Activated CD8-positive, alpha-beta memory T cell treated with anti-CD3 and anti-CD28 coated beads, Interleukin-2, amount 50 U/mL, for 48 hours (primary cell): ENCODE data around the gene ETV3L.
"Not testable (repeated sequence)": the region's sequence is repeated elsewhere in the genome, so short reads cannot be mapped to it uniquely, and the experiment has no call there.

Source experiments
- DNase-seq: peaks from one replicate; pipeline ENCODE4 v3.0.0-alpha.2; 2020

Gene ETV3L

DNA sequence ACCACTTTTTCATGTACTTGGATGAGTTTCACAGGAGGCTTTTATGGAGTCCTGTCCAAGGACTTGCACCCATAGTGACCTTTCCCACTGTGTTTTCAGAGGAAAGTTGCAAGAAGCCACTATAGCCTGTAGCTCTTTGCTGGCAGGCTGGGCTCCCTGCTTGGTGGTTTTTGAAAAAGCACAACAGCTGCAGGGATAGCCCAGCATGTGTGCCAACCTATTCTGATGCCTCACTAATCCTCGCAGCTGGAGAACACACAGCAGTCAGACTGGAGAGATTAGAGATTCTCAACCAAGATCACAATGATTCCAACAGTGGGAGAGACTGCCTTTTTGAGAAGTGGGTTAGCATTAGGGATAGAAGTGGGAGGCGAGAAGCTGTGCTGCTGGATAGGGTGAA lies 30.0 kb downstream of the ETV3L start:
- no peak for DNase-seq

- not testable (repeated sequence) for DNase-seq
Observed at GRCh38 chr1:157059241-157059640, 40.4 kb downstream of the ETV3L start.

GRCh38 chr1:157056269-157056668 lies 43.3 kb downstream of the ETV3L start:
- DNase-seq, result no peak

DNA sequence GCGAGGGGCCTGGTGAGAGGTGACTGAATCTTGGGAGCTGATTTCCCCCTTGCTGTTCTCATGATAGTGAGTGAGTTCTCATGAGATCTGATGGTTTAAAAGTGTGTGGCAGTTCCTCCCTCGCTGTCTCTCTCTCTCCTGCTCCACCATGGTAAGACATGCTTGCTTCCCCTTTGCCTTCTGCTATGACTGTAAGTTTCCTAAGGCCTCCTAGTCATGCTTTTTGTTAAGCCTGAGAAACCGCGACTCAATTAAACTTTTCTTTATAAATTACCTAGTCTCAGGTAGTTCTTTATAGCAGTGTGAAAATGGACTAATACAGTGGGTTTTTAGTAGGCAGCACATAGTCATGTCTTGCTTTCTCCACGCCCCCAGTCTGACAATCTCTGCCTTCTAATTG lies 43.9 kb downstream of the ETV3L start:
- not testable (repeated sequence) for DNase-seq

- DNase-seq, result no peak
Observed at GRCh38 chr1:157050836-157051235, 48.8 kb downstream of the ETV3L start.

DNA sequence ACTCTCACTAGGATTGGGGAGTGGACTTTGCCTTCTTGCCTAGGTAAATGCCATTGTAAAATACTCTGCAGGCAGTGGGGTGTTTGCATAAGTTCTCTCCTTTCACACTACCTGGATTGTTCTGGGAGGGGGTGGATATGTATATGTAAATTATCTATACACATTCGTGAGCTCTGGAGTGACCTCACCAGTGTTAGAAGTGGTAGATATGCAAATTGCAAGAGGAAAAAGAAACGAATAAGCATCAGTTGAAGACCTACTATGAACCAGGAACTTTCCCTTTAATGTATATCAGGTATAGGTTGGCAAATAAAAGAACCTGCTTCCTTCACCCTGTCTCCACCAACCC lies 52.6 kb downstream of the ETV3L start:
- DNase-seq, result no peak

- peak; percentile 61 for DNase-seq
Observed at GRCh38 chr1:157045250-157046218, 54.1 kb downstream of the ETV3L start, which contains the start of gene ARHGEF11. ARHGEF11 (minus strand) TSS chr1:157045742; CDS start chr1:157044330, 1,412 bp downstream.

DNA sequence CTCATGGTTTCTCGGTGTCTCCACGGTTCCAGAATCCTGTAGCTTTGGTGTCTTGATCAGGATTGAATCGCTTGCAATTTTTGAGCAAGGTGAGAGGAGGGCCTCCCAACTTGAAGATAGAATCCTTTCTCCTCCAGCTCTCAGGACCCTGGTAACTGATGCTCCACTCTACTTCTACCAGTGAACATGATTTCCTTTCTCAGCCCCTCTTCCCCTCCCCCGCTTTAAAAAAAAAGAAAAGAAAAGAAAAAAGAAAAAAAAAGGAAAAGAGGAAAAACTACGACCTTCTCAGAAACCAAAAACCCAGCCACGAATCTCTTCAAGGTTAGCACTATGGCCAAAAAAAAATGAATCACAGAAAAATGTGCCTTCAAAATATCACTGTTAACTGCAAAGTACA lies 55.3 kb downstream of the ETV3L start:
- DNase-seq, result no peak

GRCh38 chr1:157043685-157044084 lies 55.9 kb downstream of the ETV3L start:
- no peak for DNase-seq

DNA sequence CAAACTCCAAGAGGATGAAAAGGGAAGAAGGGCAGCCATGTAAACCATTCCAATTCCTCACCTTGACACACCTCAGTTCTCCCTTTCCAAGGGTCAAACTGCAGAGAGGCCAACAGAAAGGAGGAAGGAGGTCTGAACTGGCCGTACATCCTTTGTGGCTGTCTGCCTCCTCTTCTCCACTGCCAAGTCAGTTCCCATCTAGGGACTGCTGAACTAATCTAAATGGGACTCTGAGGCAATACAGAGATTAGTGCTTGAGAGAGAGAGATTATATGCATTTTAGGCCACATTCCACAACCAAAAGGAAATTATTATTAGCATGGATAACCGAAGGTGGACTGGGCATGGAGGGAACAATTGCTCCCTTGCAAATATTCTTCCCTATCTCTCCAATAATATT lies 56.8 kb downstream of the ETV3L start:
- no peak for DNase-seq
